ENCODE results near the gene ZFP2. TPM values are rescaled to one million over a fixed set of nuclear protein-coding genes. Genes with fewer than 3 reads are reported as not detected.
"Not testable (repeated sequence)": the region's sequence is repeated elsewhere in the genome, so short reads cannot be mapped to it uniquely, and the experiment has no call there.

ZFP2 gene
- polyA plus RNA-seq, 1 donor from 2014 or later, result 14.5 TPM

DNA sequence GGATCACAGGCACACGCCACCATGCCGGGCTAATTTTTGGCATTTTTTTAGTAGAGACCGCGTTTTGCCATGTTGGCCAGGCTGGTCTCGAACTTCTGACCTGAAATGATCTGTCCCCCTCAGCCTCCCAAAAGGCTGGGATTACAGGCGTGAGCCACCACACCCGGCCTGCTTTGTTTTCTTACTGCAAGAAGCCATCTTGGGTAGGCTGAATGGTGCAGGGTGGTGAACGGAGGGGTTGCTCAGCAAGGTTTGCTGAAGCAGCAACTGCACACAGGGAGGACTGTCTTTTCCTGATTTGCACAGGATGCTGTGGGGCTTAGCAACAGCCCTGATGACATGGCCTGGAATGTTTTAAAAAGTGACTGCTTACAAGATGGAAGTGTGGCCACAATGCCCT is 25.3 kb upstream of the ZFP2 start:
- peaks cover 13% of the 10 kb centered on the region for H3K36me3 ChIP-seq (ENCODE audit: insufficient read depth, low read length)
- H3K79me2 ChIP-seq (replicated peaks; ENCODE audit: insufficient read depth, low read length), result no peaks in the 10 kb centered on the region

GRCh38 chr5:178872302-178872701 is 23.4 kb upstream of the ZFP2 start:
- TF ChIP-seq POLR2AphosphoS5 (IDR thresholded peaks at IDR 0.05), result no peak
- no peak for TF ChIP-seq SMC3 (conservative IDR thresholded peaks at IDR 0.05; ENCODE audit: poor library complexity)
- TF ChIP-seq, protein P1, sequence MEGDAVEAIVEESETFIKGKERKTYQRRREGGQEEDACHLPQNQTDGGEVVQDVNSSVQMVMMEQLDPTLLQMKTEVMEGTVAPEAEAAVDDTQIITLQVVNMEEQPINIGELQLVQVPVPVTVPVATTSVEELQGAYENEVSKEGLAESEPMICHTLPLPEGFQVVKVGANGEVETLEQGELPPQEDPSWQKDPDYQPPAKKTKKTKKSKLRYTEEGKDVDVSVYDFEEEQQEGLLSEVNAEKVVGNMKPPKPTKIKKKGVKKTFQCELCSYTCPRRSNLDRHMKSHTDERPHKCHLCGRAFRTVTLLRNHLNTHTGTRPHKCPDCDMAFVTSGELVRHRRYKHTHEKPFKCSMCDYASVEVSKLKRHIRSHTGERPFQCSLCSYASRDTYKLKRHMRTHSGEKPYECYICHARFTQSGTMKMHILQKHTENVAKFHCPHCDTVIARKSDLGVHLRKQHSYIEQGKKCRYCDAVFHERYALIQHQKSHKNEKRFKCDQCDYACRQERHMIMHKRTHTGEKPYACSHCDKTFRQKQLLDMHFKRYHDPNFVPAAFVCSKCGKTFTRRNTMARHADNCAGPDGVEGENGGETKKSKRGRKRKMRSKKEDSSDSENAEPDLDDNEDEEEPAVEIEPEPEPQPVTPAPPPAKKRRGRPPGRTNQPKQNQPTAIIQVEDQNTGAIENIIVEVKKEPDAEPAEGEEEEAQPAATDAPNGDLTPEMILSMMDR (IDR thresholded peaks at IDR 0.05; ENCODE audit: poor library complexity, severe bottlenecking), result no peak
- TF ChIP-seq MXI1 (conservative IDR thresholded peaks at IDR 0.05; ENCODE audit: poor library complexity, severe bottlenecking), result no peak
- no peak for TF ChIP-seq RAD21 (conservative IDR thresholded peaks at IDR 0.05)
- no peak for TF ChIP-seq EZH2 (IDR thresholded peaks at IDR 0.05; ENCODE audit: borderline replicate concordance, insufficient read depth, low read length, poor library complexity, severe bottlenecking)
- TF ChIP-seq EP300 (conservative IDR thresholded peaks at IDR 0.05; ENCODE audit: poor library complexity, severe bottlenecking), result no peak
- TF ChIP-seq, protein P2, sequence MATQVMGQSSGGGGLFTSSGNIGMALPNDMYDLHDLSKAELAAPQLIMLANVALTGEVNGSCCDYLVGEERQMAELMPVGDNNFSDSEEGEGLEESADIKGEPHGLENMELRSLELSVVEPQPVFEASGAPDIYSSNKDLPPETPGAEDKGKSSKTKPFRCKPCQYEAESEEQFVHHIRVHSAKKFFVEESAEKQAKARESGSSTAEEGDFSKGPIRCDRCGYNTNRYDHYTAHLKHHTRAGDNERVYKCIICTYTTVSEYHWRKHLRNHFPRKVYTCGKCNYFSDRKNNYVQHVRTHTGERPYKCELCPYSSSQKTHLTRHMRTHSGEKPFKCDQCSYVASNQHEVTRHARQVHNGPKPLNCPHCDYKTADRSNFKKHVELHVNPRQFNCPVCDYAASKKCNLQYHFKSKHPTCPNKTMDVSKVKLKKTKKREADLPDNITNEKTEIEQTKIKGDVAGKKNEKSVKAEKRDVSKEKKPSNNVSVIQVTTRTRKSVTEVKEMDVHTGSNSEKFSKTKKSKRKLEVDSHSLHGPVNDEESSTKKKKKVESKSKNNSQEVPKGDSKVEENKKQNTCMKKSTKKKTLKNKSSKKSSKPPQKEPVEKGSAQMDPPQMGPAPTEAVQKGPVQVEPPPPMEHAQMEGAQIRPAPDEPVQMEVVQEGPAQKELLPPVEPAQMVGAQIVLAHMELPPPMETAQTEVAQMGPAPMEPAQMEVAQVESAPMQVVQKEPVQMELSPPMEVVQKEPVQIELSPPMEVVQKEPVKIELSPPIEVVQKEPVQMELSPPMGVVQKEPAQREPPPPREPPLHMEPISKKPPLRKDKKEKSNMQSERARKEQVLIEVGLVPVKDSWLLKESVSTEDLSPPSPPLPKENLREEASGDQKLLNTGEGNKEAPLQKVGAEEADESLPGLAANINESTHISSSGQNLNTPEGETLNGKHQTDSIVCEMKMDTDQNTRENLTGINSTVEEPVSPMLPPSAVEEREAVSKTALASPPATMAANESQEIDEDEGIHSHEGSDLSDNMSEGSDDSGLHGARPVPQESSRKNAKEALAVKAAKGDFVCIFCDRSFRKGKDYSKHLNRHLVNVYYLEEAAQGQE (IDR thresholded peaks at IDR 0.05; ENCODE audit: borderline replicate concordance), result no peak
- TF ChIP-seq TAF1 (IDR thresholded peaks at IDR 0.05; ENCODE audit: low read depth), result no peak
- H4K20me1 ChIP-seq (ENCODE audit: insufficient read depth), result no peaks in the 10 kb centered on the region
- no peak overlapping the region for H3K9ac ChIP-seq (ENCODE audit: low read length)
- peaks cover 20% of the 10 kb centered on the region for H3K36me3 ChIP-seq (ENCODE audit: insufficient read depth, low read length)
- H3K4me2 ChIP-seq (ENCODE audit: low read length), result no peak overlapping the region
- H3K9me3 ChIP-seq (ENCODE audit: low read length), result peaks cover 8% of the 10 kb centered on the region
- H3K9me2 ChIP-seq (ENCODE audit: insufficient read depth, low read length), result no peaks in the 10 kb centered on the region
- no peak overlapping the region for H3K27ac ChIP-seq (ENCODE audit: low read length)
- H3K79me2 ChIP-seq (replicated peaks; ENCODE audit: insufficient read depth, low read length), result no peaks in the 10 kb centered on the region
- no peak overlapping the region for H2AFZ ChIP-seq (ENCODE audit: low read depth, low read length)
- H3F3A ChIP-seq (ENCODE audit: insufficient read depth, low read length, poor library complexity, severe bottlenecking), result no peaks in the 10 kb centered on the region
- no peak overlapping the region for H3K4me3 ChIP-seq (ENCODE audit: low read length)
- no peaks in the 10 kb centered on the region for H3K27me3 ChIP-seq (ENCODE audit: insufficient read depth, low read depth, low read length)

More for the DNA sequence above, 25.3 kb upstream of the ZFP2 start:
- Histone ChIP-seq H2AFZ (ENCODE audit: low read depth, low read length) (no peak overlapping the region), H4K20me1 (ENCODE audit: insufficient read depth) (no peaks in the 10 kb centered on the region), H3K9me3 (ENCODE audit: low read length) (peaks cover 5% of the 10 kb centered on the region), H3K27ac (ENCODE audit: low read length) (no peak overlapping the region), H3K4me2 (ENCODE audit: low read length) (no peak overlapping the region), H3K9ac (ENCODE audit: low read length) (no peak overlapping the region), H3K4me3 (ENCODE audit: low read length) (no peak overlapping the region), H3K9me2 (ENCODE audit: insufficient read depth, low read length) (no peaks in the 10 kb centered on the region), H3K27me3 (ENCODE audit: insufficient read depth, low read depth, low read length) (no peaks in the 10 kb centered on the region), H3F3A (ENCODE audit: insufficient read depth, low read length, poor library complexity, severe bottlenecking) (no peaks in the 10 kb centered on the region)
- TF ChIP-seq RAD21 (conservative IDR thresholded peaks at IDR 0.05), result no peak
- no peak for TF ChIP-seq MXI1 (conservative IDR thresholded peaks at IDR 0.05; ENCODE audit: poor library complexity, severe bottlenecking)
- TF ChIP-seq SMC3 (conservative IDR thresholded peaks at IDR 0.05; ENCODE audit: poor library complexity), result no peak
- no peak for TF ChIP-seq EZH2 (IDR thresholded peaks at IDR 0.05; ENCODE audit: borderline replicate concordance, insufficient read depth, low read length, poor library complexity, severe bottlenecking)
- TF ChIP-seq, protein P1 (IDR thresholded peaks at IDR 0.05; ENCODE audit: poor library complexity, severe bottlenecking), result no peak
- TF ChIP-seq, protein P2 (IDR thresholded peaks at IDR 0.05; ENCODE audit: borderline replicate concordance), result no peak
- no peak for TF ChIP-seq TAF1 (IDR thresholded peaks at IDR 0.05; ENCODE audit: low read depth)
- no peak for TF ChIP-seq EP300 (conservative IDR thresholded peaks at IDR 0.05; ENCODE audit: poor library complexity, severe bottlenecking)
- no peak for TF ChIP-seq POLR2AphosphoS5 (IDR thresholded peaks at IDR 0.05)

DNA sequence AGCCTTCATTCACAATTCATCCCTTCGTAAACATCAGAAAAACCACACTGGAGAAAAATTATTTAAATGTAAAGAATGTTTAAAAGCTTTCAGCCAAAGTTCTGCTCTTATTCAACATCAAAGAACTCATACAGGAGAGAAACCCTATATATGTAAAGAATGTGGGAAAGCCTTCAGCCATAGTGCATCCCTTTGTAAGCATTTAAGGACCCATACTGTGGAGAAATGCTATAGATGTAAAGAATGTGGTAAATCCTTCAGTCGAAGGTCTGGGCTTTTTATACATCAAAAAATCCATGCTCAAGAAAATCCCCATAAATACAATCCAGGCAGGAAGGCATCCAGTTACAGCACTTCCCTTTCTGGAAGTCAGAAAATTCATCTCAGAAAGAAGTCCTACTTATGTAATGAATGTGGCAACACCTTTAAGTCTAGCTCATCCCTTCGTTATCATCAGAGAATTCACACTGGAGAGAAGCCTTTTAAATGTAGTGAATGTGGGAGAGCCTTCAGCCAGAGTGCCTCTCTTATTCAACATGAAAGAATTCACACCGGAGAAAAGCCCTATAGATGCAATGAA is 12.5 kb upstream of the ZFP2 start:
- H3K9me2 ChIP-seq (ENCODE audit: insufficient read depth, low read length); H3K79me2 ChIP-seq (replicated peaks; ENCODE audit: insufficient read depth, low read length); H2AFZ ChIP-seq (ENCODE audit: low read depth, low read length); H3K4me3 ChIP-seq (ENCODE audit: low read length); H3K9ac ChIP-seq (ENCODE audit: low read length); H3F3A ChIP-seq (ENCODE audit: insufficient read depth, low read length, poor library complexity, severe bottlenecking); H3K27ac ChIP-seq (ENCODE audit: low read length); H3K27me3 ChIP-seq (ENCODE audit: insufficient read depth, low read depth, low read length); H4K20me1 ChIP-seq (ENCODE audit: insufficient read depth); H3K4me2 ChIP-seq (ENCODE audit: low read length): not testable (repeated sequence)
- peaks cover 39% of the 10 kb centered on the region for H3K36me3 ChIP-seq (ENCODE audit: insufficient read depth, low read length)
- peaks cover 20% of the 10 kb centered on the region for H3K9me3 ChIP-seq (ENCODE audit: low read length)

Measured in neural cell (in vitro differentiated cells).